CD4-positive, alpha-beta T cell treated with Interleukin-2 at 100 ng/mL for 4 hours (primary cell): ENCODE measurements around the gene JMJD6.
"Not testable (repeated sequence)": the region's sequence is repeated elsewhere in the genome, so short reads cannot be mapped to it uniquely, and the experiment has no call there.

Source experiments
- DNase-seq: peaks from one replicate; pipeline ENCODE4 v3.0.0-alpha.2; 2020; ENCODE audit warnings: low spot score

The JMJD6 gene

GRCh38 chr17:76716146-76716838, 10.1 kb downstream of the JMJD6 start:
- peak; percentile 85 for DNase-seq

- no peak for DNase-seq
Measured at GRCh38 chr17:76715496-76715830, 10.9 kb downstream of the JMJD6 start.

GRCh38 chr17:76714822-76715495, 11.4 kb downstream of the JMJD6 start:
- peak; percentile 79 for DNase-seq

- DNase-seq: no peak
Measured at GRCh38 chr17:76714336-76714735, 12.1 kb downstream of the JMJD6 start.

- DNase-seq: no peak
Measured at GRCh38 chr17:76713765-76714164, 12.6 kb downstream of the JMJD6 start.

DNA sequence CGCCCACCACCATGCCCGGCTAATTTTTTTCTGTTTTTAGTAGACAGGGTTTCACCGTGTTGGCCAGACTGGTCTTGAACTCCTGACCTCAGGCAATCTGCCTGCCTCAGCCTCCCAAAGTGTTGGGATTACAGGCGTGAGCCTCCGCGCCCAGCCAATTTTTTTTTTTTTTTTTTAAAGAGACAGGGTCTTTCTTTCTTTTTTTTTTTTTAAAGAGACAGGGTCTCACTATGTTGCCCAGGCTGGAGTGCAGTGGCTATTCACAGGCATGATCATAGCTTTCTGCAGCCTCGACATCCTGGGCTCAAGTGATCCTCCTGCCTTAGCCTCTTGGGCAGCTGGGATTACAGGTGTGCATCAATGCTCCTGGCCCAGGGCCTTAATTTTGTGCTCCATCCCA, 14.1 kb downstream of the JMJD6 start:
- not testable (repeated sequence) for DNase-seq

- DNase-seq: peak; percentile 54
Measured at GRCh38 chr17:76710863-76711611, 15.4 kb downstream of the JMJD6 start, which contains the start of gene MXRA7. Gene MXRA7, minus strand, starts transcription at chr17:76710965. Its CDS starts 19 bp downstream, at chr17:76710946.

GRCh38 chr17:76709951-76710862, 16.2 kb downstream of the JMJD6 start:
- not testable (repeated sequence) for DNase-seq

DNA sequence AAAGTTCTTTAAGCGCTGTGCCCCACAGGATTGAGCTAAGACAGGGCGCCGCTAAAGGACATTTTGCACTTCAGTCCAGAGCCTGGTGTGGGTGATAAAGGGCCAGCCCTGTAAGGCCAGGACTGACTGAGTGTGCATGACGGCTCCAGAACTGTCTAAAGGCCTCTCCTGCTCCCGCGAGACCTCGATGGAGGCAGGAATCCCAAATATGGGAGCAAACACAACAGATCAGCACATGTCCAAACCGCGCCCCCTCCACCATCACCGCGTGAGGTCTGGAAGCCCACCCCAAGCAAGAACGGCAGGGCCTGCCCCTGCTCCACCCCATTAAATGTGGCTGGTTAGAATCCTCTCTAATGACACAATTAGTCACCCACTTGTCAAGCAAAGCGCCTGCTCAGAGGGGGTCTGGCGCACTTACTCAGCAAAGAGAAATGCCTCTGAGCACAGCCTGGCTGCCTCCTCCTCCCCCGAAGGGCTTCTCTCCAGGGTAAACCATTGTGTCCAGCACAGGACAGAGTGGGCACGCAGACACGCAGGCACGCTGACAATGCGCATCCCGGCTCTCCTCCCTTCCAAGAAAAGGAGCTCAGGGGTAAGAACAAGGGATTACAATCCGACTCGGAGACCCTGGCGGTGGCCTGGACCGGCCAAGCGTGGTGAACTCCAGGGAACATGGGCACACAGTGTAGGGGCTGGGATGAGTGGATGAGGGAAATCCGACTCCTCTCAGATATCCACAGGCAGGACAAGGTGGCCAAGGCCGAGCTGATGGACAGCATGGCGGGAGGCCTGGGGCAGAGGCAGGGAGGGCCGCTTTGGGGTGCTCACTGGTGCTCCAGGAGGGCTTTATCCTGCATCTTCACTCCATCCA, 17.1 kb downstream of the JMJD6 start:
- DNase-seq: no peak

- DNase-seq: no peak
Measured at GRCh38 chr17:76707985-76708807, 18.2 kb downstream of the JMJD6 start.

DNA sequence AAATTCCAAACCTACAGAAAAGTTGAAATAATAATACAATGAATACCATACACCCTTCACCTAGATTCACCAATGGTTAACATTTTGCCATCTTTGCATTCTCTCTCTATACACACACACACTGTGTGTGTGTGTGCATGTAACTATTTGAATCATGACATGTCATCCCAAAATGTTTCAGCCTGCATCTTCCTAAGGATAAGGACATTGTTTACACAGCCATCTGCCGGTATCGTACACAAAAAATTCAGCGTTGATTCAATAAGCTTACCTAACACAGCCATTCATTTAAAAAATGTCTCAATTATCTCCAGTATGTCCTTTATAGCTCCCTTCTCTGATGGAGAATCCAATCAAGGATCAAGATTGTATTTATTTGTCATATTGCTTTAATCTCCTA, 19.6 kb downstream of the JMJD6 start:
- no peak for DNase-seq

DNA sequence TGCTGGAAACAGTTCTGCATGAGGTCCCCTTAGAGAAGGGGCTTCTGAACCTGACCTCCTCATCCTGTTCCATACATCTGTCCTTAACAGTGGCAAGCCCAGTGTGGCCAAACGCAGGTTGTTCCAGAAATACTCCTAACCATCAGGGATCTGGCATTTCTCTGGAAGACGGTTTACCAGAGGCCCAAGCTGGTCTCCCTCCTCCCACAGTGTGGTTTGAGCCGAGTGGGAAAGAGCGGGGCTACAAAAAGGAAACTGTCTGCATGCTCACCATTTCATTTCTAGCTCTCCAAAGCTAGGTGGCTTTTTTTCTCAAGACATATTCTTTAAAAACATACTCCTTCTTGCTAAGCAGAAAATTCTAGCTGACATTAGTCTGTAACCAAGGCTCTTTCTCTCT, 21.6 kb downstream of the JMJD6 start:
- no peak for DNase-seq

GRCh38 chr17:76702941-76703637, 23.3 kb downstream of the JMJD6 start:
- DNase-seq: no peak

- no peak for DNase-seq
Measured at GRCh38 chr17:76702076-76702475, 24.3 kb downstream of the JMJD6 start.

DNA sequence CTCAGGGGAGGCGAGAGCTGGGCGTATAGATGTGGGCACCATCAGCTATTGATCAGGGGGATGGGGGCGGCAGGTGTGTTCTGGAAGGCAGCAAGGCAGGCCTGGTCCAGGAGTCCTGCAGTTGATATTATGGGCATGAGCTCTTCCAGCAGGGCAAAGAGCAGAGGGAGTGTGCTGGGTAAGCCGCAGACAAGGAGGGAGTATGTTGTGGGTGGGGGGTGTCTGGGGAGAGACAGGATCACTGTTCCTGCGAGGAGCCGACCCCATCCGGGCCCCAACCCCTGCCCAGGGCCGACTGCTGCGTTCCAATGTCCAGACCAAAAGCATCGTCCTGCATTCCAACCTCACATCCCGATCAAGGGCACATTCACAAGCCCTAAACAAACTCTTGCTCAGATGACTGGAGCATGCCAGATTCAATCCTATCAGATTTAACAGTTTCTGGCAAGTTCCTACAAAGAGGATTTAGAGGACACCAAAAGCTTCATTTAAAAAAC, 24.9 kb downstream of the JMJD6 start:
- no peak for DNase-seq

DNA sequence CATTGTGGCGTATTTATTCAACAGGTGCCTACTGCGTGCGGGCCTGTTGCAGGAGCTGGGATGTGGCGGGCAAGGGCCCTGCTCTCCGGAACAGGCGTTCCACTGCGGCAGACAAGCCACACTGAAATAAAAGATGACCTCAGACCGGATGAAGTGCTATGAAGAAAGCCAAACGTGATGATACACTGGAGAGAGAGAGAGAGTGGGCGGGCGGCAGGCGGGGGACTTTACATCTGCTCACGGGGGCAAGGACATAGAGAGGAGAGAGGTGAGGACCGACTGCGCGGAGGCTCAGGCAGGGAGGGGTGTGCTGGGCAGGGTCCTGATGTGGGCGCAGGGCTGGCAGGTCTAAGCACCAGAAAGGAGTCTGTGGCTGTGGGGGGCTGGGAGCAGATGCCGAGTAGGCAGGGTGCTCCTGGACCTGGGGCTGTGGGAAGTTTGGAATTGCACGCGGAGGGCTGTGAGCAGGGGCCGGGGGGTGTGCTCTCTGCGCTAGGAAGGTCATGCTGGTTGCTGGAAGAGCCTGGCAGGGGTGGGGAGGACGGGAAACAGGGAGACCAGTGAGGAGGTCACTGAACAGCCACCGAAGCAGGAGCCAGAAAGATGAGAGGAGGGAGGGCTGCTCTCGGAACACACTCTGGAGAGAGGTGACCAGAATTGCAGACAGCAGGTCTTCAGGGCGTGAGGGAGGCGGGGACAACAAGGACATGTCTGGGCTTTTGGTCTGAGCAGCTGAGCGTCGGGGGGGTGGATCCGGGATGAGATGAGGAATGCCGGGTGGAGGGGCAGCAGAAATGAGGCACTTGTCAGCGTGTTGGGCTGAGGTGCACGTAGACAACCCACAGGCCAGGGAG, 25.6 kb downstream of the JMJD6 start:
- peak; percentile 25 for DNase-seq

GRCh38 chr17:76700270-76700616, 26.2 kb downstream of the JMJD6 start:
- DNase-seq: no peak

DNA sequence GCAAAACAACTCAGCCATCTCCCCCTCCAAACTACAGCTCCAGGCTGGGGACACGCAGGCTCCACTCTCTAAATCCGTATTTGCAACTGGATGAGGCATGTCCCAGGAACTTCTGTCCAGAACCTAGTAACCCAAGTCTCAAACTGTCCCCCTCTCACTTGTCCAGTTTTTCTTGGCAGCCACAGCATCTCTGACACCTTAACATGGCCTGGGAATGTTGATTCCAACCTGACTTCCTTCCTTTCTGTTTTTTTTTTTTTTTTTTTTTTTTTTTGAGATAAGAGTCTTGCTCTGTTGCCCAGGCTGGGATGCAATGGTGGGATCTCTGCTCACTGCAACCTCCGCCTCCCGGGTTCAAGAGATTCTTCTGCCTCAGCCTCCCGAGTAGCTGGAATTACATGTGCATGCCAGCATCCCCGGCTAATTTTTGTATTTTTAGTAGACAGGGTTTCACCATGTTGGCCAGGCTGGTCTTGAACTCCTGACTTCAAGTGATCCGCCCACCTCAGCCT, 27.9 kb downstream of the JMJD6 start:
- DNase-seq: not testable (repeated sequence)
